Measurements from ENCODE around the gene AP1S1. TPM values are rescaled to one million over a fixed set of nuclear protein-coding genes. Genes with fewer than 3 reads are reported as not detected.

The AP1S1 gene
- total RNA-seq, 4 donors from 2014 or later = 28.5 to 66.5 (median 50.0) TPM

- Histone ChIP-seq H3K27ac (no peak within 1 kb of the TSS), H3K4me3 (no peak within 1 kb of the TSS), H3K27me3 (peaks cover 85% of the 10 kb centered on the region), H3K4me1 (peaks cover 18% of the 10 kb centered on the region), H3K9me3 (no peaks in the 10 kb centered on the region), H3K36me3 (no peaks in the 10 kb centered on the region)
- TF ChIP-seq POLR2AphosphoS5 (IDR thresholded peaks at IDR 0.05) = no peak
- no peak for TF ChIP-seq POLR2A (IDR thresholded peaks at IDR 0.05)
- no peak for TF ChIP-seq EP300 (IDR thresholded peaks at IDR 0.05)
- no peak for TF ChIP-seq CTCF (IDR thresholded peaks at IDR 0.05)
- DNase-seq (ENCODE audit: low spot score in 2 of 2) = no peak
- WGBS = 10% methylated on average over 24 of the region's 56 CpGs
Observed at GRCh38 chr7:101180130-101180755, 26.0 kb downstream of the AP1S1 start, which contains the start of gene NAT16. Gene NAT16 (minus strand): TSS chr7:101180293. CDS start chr7:101174807, 5,486 bp downstream.

- no peak overlapping the region for H3K27ac ChIP-seq
- peaks cover 2% of the 10 kb centered on the region for H3K4me1 ChIP-seq
- H3K27me3 ChIP-seq = peaks cover 37% of the 10 kb centered on the region
- TF ChIP-seq POLR2AphosphoS5 (IDR thresholded peaks at IDR 0.05) = no peak
- TF ChIP-seq EP300 (IDR thresholded peaks at IDR 0.05) = no peak
- TF ChIP-seq POLR2A (IDR thresholded peaks at IDR 0.05) = no peak
- TF ChIP-seq CTCF (IDR thresholded peaks at IDR 0.05) = no peak
- DNase-seq (ENCODE audit: low spot score in 2 of 2) = no peak
- no peaks in the 10 kb centered on the region for H3K9me3 ChIP-seq
- WGBS = 57% methylated on average over 5 of the region's 5 CpGs
- H3K4me3 ChIP-seq = no peak overlapping the region
- H3K36me3 ChIP-seq = no peaks in the 10 kb centered on the region
Observed at GRCh38 chr7:101185258-101185839, 31.1 kb downstream of the AP1S1 start.

GRCh38 chr7:101186194-101186593 lies 31.9 kb downstream of the AP1S1 start:
- Histone ChIP-seq H3K36me3 (no peaks in the 10 kb centered on the region), H3K4me3 (no peak overlapping the region), H3K9me3 (no peaks in the 10 kb centered on the region), H3K27ac (no peak overlapping the region), H3K4me1 (no peaks in the 10 kb centered on the region), H3K27me3 (peaks cover 29% of the 10 kb centered on the region)
- no peak for TF ChIP-seq POLR2A (IDR thresholded peaks at IDR 0.05)
- TF ChIP-seq CTCF (IDR thresholded peaks at IDR 0.05) = no peak
- no peak for TF ChIP-seq EP300 (IDR thresholded peaks at IDR 0.05)
- no peak for TF ChIP-seq POLR2AphosphoS5 (IDR thresholded peaks at IDR 0.05)
- 66% methylated on average over 6 of the region's 6 CpGs for WGBS
- no peak for DNase-seq (ENCODE audit: low spot score in 2 of 2)

GRCh38 chr7:101186844-101187428 lies 32.7 kb downstream of the AP1S1 start:
- DNase-seq (ENCODE audit: low spot score in 2 of 2) = no peak
- H3K4me1 ChIP-seq = no peaks in the 10 kb centered on the region
- H3K9me3 ChIP-seq = no peaks in the 10 kb centered on the region
- H3K4me3 ChIP-seq = no peak overlapping the region
- WGBS = 86% methylated on average over 4 of the region's 4 CpGs
- no peaks in the 10 kb centered on the region for H3K36me3 ChIP-seq
- TF ChIP-seq CTCF (IDR thresholded peaks at IDR 0.05) (no peak), POLR2AphosphoS5 (IDR thresholded peaks at IDR 0.05) (no peak), POLR2A (IDR thresholded peaks at IDR 0.05) (no peak), EP300 (IDR thresholded peaks at IDR 0.05) (no peak)
- H3K27ac ChIP-seq = no peak overlapping the region
- H3K27me3 ChIP-seq = peaks cover 21% of the 10 kb centered on the region

- no peak overlapping the region for H3K4me3 ChIP-seq
- no peak for TF ChIP-seq EP300 (IDR thresholded peaks at IDR 0.05)
- no peak for TF ChIP-seq POLR2AphosphoS5 (IDR thresholded peaks at IDR 0.05)
- TF ChIP-seq CTCF (IDR thresholded peaks at IDR 0.05) = no peak
- no peak for TF ChIP-seq POLR2A (IDR thresholded peaks at IDR 0.05)
- DNase-seq (ENCODE audit: low spot score in 2 of 2) = no peak
- 80% methylated on average over 8 of the region's 8 CpGs for WGBS
- H3K27ac ChIP-seq = no peak overlapping the region
- H3K36me3 ChIP-seq = no peaks in the 10 kb centered on the region
- no peaks in the 10 kb centered on the region for H3K9me3 ChIP-seq
- H3K4me1 ChIP-seq = no peaks in the 10 kb centered on the region
- H3K27me3 ChIP-seq = peaks cover 9% of the 10 kb centered on the region
Observed at GRCh38 chr7:101189109-101189508, 34.8 kb downstream of the AP1S1 start.

Measured in suprapubic skin (tissue), 4 donors.